ENCODE data around the gene GNA12. TPM values are rescaled to one million over a fixed set of nuclear protein-coding genes. Genes with fewer than 3 reads are reported as not detected.

The GNA12 gene
- total RNA-seq, 1 experiment from 2014 or later, result 15.0 TPM

GRCh38 chr7:2710286-2710655 is 133.8 kb downstream of the GNA12 start:
- no peak overlapping the region for H3K9ac ChIP-seq (ENCODE audit: low read length)
- no peaks in the 10 kb centered on the region for H3K9me3 ChIP-seq (ENCODE audit: low read length)
- H3F3A ChIP-seq (ENCODE audit: low read length, unreplicated experiment), result no peaks in the 10 kb centered on the region
- no peak overlapping the region for H3K27ac ChIP-seq (ENCODE audit: low read length)
- H3K27me3 ChIP-seq (ENCODE audit: low read length), result no peaks in the 10 kb centered on the region
- H3K79me2 ChIP-seq (ENCODE audit: low read length), result no peaks in the 10 kb centered on the region
- intact Hi-C loops (cut with micrococcal nuclease), result no loop called here
- H3K4me3 ChIP-seq (ENCODE audit: low read length), result no peak overlapping the region
- H4K20me1 ChIP-seq (ENCODE audit: low read length), result no peaks in the 10 kb centered on the region
- no peak for DNase-seq
- TF ChIP-seq EZH2phosphoT487 (IDR thresholded peaks at IDR 0.05; ENCODE audit: borderline replicate concordance, low read length) (no peak), EZH2 (IDR thresholded peaks at IDR 0.05; ENCODE audit: low read length, unreplicated experiment) (no peak), CTCF (conservative IDR thresholded peaks at IDR 0.05; ENCODE audit: low read depth, low read length) (no peak)
- H3K36me3 ChIP-seq (ENCODE audit: low read depth, low read length), result no peaks in the 10 kb centered on the region
- no TSS peak for BruUV-seq (replicated peaks)
- ChIA-PET POLR2A (ENCODE audit: unreplicated experiment) (no interaction called here), CTCF (interaction anchor here (0.5 to 1.5 kb wide), 4 partner anchors 9 to 278 kb away, joined by 3 to 7 read pairs (median 4); no protein-coding TSS in a partner anchor)
- no peaks in the 10 kb centered on the region for H3K4me1 ChIP-seq (ENCODE audit: insufficient read depth, low read length)
- H2AFZ ChIP-seq (ENCODE audit: low read length), result no peak overlapping the region
- ATAC-seq, result no peak
- no peaks in the 10 kb centered on the region for H3K9me2 ChIP-seq (replicated peaks; ENCODE audit: low read length)
- H3K4me2 ChIP-seq (ENCODE audit: low read length), result no peak overlapping the region

GRCh38 chr7:2709553-2710285 is 134.4 kb downstream of the GNA12 start:
- ChIA-PET POLR2A (ENCODE audit: unreplicated experiment) (no interaction called here), CTCF (interaction anchor here (0.5 to 1.5 kb wide), 6 partner anchors 10 to 277 kb away, joined by 3 to 7 read pairs (median 4); no protein-coding TSS in a partner anchor)
- H3F3A ChIP-seq (ENCODE audit: low read length, unreplicated experiment), result no peaks in the 10 kb centered on the region
- no peaks in the 10 kb centered on the region for H3K4me1 ChIP-seq (ENCODE audit: insufficient read depth, low read length)
- no peak overlapping the region for H3K4me3 ChIP-seq (ENCODE audit: low read length)
- no TSS peak for BruUV-seq (replicated peaks)
- H2AFZ ChIP-seq (ENCODE audit: low read length), result no peak overlapping the region
- no peak overlapping the region for H3K4me2 ChIP-seq (ENCODE audit: low read length)
- H3K9me2 ChIP-seq (replicated peaks; ENCODE audit: low read length), result no peaks in the 10 kb centered on the region
- no peaks in the 10 kb centered on the region for H3K9me3 ChIP-seq (ENCODE audit: low read length)
- no peaks in the 10 kb centered on the region for H4K20me1 ChIP-seq (ENCODE audit: low read length)
- no peaks in the 10 kb centered on the region for H3K27me3 ChIP-seq (ENCODE audit: low read length)
- intact Hi-C loops (cut with micrococcal nuclease), result no loop called here
- TF ChIP-seq CTCF (conservative IDR thresholded peaks at IDR 0.05; ENCODE audit: low read depth, low read length), result peak; percentile 85
- TF ChIP-seq EZH2 (IDR thresholded peaks at IDR 0.05; ENCODE audit: low read length, unreplicated experiment), result no peak
- no peaks in the 10 kb centered on the region for H3K79me2 ChIP-seq (ENCODE audit: low read length)
- H3K27ac ChIP-seq (ENCODE audit: low read length), result no peak overlapping the region
- peak; percentile 89 for ATAC-seq
- no peaks in the 10 kb centered on the region for H3K36me3 ChIP-seq (ENCODE audit: low read depth, low read length)
- peak; percentile 63 for DNase-seq
- no peak overlapping the region for H3K9ac ChIP-seq (ENCODE audit: low read length)

- Histone ChIP-seq H3K27ac (ENCODE audit: low read length) (no peak overlapping the region), H3K27me3 (ENCODE audit: low read length) (no peaks in the 10 kb centered on the region), H3K4me3 (ENCODE audit: low read length) (no peak overlapping the region), H2AFZ (ENCODE audit: low read length) (no peak overlapping the region), H3K9me3 (ENCODE audit: low read length) (no peaks in the 10 kb centered on the region), H3K9ac (ENCODE audit: low read length) (no peak overlapping the region), H3K36me3 (ENCODE audit: low read depth, low read length) (no peaks in the 10 kb centered on the region), H4K20me1 (ENCODE audit: low read length) (no peaks in the 10 kb centered on the region), H3K4me1 (ENCODE audit: insufficient read depth, low read length) (no peaks in the 10 kb centered on the region), H3K9me2 (replicated peaks; ENCODE audit: low read length) (no peaks in the 10 kb centered on the region), H3F3A (ENCODE audit: low read length, unreplicated experiment) (no peaks in the 10 kb centered on the region), H3K79me2 (ENCODE audit: low read length) (no peaks in the 10 kb centered on the region), H3K4me2 (ENCODE audit: low read length) (no peak overlapping the region)
- POLR2A ChIA-PET (ENCODE audit: unreplicated experiment), result no interaction called here
- intact Hi-C loops (cut with micrococcal nuclease), result no loop called here
- CTCF ChIA-PET, result interaction anchor here (0.6 kb wide), 1 partner anchor 94 kb away, joined by 3 read pairs; no protein-coding TSS in a partner anchor
- TF ChIP-seq EZH2phosphoT487 (IDR thresholded peaks at IDR 0.05; ENCODE audit: borderline replicate concordance, low read length), result no peak
- TF ChIP-seq EZH2 (IDR thresholded peaks at IDR 0.05; ENCODE audit: low read length, unreplicated experiment), result no peak
- no peak for TF ChIP-seq CTCF (conservative IDR thresholded peaks at IDR 0.05; ENCODE audit: low read depth, low read length)
- no TSS peak for BruUV-seq (replicated peaks)
- no peak for ATAC-seq
- DNase-seq, result no peak
Observed at GRCh38 chr7:2708547-2709310, 135.4 kb downstream of the GNA12 start.

Data from PC-3 (cell line).